Body of pancreas (tissue), 4 donors: ENCODE results near the gene THTPA.

Experiments
- POLR2A ChIP-seq, 3 donors: fragments of 450-650 bp; IDR thresholded peaks; one replicate each; pipeline ENCODE4 v1.6.1; 2016; ENCODE audit warnings: antibody characterized with exemption in 3 of 3, mild to moderate bottlenecking in 2 of 3
- TF ChIP-seq, protein P1 (sequence below), 7 experiments: fragments of 450-650 bp in 4 of 7; fragments of 200-600 bp in 3 of 7; sonication (generic) in 3 of 7; IDR thresholded peaks; one replicate each; pipeline ENCODE4 v1.5.1; 2016 to 2019; ENCODE audit warnings: antibody characterized with exemption in 7 of 7

DNA sequence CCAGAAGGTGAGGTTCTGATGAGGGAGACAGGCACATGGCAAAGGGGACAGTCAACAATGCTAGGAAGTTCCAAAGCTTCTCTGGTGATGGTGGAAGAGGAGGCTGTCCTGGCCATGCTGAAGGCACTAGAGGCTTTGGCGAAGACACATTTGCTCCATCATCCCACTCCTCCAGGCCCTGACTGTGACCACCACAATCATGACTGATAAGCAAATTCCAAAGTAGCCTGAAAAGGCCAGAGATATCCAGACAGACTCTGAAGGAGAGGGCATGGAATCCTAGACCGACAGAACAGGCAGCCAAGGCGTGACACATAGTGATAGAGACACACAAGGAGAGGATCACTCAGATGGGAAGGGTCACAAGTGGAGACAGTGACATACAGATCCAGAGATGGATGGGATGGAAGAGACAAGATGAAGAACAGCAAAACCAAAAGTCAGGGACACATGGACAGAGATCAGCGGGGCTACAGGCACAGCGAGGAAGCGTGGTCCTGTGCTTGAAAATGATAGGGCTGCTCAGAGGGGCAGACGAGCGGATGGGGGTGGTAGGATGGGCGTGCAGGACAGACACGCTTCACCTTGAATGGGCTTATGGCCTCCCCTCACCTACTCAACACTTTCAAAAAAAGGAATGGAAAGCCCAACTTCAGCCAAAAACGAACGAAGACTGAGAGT lies 5.8 kb upstream of the THTPA start:
- TF ChIP-seq, protein P1, sequence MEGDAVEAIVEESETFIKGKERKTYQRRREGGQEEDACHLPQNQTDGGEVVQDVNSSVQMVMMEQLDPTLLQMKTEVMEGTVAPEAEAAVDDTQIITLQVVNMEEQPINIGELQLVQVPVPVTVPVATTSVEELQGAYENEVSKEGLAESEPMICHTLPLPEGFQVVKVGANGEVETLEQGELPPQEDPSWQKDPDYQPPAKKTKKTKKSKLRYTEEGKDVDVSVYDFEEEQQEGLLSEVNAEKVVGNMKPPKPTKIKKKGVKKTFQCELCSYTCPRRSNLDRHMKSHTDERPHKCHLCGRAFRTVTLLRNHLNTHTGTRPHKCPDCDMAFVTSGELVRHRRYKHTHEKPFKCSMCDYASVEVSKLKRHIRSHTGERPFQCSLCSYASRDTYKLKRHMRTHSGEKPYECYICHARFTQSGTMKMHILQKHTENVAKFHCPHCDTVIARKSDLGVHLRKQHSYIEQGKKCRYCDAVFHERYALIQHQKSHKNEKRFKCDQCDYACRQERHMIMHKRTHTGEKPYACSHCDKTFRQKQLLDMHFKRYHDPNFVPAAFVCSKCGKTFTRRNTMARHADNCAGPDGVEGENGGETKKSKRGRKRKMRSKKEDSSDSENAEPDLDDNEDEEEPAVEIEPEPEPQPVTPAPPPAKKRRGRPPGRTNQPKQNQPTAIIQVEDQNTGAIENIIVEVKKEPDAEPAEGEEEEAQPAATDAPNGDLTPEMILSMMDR (IDR thresholded peaks at IDR 0.05) = no peak
- TF ChIP-seq POLR2A (IDR thresholded peaks at IDR 0.05) = no peak
